Nucleus accumbens (tissue), 56 donors: Measurements from ENCODE around the gene SLC38A1.
"Not testable (repeated sequence)": the region's sequence is repeated elsewhere in the genome, so short reads cannot be mapped to it uniquely, and the experiment has no call there.

Source experiments
- DNase-seq, 56 donors: peaks; one replicate each; lab custom pipeline; 2025; lab: John Stamatoyannopoulos, UW

Gene SLC38A1

DNA sequence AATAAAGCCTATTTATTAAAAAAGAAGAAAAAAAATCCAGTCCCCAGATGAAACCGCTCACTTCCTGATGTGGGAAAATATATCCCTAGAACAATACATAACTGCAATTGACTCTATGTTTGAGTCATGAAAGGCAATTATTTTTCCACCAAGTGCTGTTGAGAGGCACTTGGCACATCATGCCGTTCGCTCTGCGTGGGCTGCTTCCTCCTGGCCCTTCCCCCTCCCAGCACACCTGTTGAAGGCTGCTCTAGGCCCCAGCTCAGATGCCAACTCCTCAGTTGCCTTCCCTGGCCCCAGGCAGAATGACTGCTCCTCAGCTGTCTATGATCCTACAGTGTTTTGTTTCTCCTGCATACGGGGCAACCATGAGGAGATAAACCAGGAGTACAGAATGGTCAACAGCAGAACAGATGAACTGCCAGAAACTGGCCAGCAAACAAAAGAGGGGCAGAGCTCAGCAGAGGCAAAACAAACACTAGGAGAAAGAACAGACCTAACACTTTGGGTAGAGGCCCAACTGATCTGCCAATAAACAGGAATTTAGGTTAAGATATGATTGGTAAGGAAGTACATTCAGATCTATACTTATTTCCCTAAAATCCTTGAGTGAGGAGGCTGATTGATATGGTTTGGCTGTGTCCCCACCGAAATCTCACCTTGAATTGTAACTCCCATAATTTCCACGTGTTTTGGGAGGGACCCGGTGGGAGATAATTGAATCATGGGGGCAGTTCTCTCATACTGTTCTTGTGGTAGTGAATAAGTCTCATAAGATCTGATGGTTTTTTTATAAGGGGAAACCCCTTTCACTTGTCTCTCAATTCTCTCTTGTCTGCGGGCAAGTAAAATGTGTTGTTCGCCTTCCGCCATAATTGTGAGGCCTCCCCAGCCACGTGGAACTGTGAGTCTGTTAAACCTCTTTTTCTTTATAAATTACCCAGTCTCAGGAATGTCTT is 58.6 kb downstream of the SLC38A1 start:
- peak in 21 of 56 donors; percentile 6 to 56 (median 14) for DNase-seq

DNA sequence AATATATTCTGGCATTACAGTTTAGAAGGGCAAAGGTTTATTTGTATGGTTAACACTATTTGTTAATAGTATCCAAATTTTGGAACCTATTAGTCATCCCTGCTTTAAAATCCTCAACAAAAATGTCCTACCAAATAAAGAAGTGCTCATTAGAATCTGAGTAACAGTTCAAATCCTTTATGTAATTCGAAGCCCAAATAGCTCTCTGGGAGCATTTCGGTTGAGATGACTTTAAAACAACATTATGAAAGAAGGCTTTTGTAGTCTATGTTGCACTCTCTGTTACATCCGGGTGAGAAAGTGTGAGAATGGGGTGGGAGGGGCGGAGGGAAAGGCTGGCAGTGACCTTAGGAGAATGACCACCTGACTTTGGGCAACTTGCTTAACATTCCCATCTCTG is 59.7 kb downstream of the SLC38A1 start:
- DNase-seq, result peak in 1 of 56 donors; percentile 23

DNA sequence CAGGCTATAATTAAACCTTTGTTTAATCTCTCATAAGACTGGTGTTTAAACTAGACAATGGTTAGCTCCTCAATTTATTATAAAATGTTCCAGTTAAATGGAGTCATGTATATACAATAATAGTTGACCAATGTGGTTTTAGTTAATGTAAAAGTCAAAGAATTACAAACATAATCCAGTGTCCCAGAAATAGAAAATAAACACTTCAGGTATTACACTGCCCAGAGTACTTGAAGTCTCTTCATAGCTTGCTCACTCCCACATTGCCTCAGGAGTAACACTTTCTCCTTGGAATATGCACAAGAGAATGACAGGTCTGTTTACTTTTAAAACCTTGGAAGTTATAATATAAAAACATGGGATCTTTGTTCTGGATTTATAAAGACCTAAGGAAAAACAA is 60.5 kb downstream of the SLC38A1 start:
- no peak for DNase-seq

DNA sequence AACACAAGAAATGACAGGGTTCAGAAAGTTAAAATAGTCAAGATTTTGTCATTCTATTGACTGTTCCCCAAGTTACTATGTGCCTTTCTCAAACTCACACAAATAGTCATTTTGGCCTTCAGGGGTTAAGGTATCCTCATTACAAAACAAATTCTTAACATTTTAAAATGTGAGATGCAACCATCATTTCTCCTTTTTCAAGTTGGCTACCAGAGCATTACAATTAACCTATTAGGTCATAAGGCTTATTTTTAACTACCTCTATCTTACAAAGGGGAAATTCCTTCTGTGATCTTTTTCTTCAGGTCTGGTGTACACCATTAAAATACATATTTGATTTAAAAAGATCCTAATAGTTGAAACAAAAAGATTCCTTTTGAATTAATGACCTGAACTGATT is 61.2 kb downstream of the SLC38A1 start:
- no peak for DNase-seq

DNA sequence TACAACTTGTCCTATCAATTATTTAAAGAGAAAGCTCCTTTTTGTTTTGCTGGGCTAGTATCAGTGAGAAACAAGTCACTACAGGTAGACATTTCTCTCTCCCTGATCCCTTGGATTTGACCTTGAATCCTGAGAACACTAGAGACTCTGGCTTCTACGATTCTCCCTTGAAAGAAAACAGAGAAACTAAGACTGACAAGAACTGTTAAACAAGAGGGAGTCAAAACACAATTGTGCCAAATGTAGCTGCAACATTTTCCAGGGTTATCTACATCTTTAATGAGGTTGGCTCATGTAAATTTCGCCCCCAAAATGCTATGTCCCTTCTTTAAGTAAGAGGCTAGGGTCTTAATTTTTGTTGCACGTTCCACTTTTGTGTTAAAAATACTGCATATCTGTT is 62.4 kb downstream of the SLC38A1 start:
- no peak for DNase-seq

DNA sequence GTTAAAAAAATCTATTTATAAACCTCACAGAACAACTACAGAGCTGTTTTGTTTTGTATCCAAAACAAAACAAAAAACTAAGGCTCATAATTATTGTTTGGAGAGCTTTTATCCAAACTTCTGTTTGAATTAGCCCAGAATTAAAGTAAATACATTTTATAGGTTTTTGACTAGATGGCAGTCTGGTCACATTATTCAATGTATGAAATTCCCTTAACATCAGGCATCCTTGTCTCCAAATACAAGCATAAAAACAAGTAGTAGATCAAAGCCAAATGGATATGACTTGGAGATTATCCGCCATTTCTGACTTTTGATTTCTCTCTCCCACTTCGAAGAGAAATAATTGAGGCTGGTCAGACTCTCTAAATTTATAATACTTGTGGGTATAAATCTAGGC is 63.5 kb downstream of the SLC38A1 start:
- no peak for DNase-seq

DNA sequence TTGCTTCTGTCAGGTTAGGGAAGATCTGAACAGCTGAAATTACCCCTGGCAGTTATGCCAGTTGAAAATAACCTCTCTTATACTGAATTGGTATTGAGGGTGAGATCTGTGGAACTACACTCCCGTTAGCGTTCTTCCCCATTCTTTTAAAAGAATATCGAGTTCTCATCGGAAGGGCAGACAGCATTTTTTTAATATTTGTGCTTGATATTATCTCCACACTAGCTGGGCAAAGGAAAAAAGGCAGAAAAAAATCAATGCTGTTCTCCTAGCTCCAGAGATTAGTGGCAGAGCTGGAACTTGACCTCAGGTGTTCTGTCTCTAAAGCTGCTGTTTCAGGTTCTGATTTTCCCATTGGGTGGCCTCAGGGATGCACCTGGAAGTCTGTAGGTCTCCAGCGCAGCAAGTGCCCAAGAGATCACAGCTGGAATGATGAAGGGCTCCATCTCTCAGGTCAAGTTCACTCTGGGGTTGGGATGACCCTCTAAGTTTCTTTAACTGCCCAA is 67.5 kb downstream of the SLC38A1 start:
- DNase-seq, result no peak

DNA sequence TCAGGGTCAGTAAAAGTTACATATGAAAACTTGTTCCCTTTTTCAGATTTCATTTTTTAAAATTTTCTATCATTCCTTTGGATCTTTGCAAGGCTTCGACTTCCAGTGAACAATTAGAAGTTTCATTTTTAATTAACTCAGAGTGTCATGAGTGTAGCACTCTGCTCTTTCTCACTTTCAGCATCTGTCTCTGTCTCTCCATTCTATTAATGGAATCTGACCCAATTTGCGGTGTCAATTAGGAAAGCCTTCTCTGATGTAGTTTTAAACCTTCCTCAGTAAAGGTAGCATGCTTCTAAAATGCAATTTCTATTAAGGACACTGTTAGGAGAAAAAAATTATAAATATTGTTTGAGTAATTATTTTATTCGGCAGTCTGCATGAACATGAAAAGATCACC is 68.3 kb downstream of the SLC38A1 start:
- no peak for DNase-seq

DNA sequence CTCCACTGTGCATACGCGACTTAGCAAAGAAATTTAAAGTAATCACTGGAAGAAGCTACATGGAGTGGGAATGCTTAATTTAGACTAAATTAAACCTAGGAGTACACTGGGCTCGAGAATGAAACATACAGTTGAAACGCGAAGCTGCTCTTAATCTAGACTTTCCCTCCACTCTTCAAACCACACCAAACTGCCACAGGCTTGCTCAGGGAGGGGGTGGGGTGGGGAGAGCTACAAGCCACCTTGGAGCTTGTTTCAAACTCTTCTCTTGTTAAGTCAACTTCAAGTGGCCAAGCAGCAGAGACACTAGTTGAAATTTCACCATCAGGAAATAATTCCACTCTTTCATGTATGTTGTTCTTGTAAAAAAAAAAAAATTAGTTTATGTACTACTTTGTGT is 69.9 kb downstream of the SLC38A1 start:
- no peak for DNase-seq

DNA sequence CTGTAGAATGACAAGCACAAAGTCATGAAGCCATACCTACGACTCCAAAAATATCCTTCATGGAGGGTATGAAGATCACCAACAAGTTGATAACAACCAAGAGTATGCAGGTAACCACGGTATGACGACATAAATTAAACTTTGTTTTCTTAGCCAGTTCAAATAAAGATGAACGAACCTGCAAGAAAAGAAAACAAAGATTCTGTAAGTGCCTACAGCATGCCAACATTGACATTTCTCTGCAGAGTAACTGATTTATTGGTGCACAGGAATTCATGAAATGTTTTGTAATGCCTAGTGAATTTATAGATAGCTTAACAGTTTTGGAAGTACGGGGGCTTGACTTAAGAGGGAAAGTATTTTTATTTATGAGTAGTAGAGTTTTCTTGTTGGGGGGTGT is 71.0 kb downstream of the SLC38A1 start:
- DNase-seq, result no peak

DNA sequence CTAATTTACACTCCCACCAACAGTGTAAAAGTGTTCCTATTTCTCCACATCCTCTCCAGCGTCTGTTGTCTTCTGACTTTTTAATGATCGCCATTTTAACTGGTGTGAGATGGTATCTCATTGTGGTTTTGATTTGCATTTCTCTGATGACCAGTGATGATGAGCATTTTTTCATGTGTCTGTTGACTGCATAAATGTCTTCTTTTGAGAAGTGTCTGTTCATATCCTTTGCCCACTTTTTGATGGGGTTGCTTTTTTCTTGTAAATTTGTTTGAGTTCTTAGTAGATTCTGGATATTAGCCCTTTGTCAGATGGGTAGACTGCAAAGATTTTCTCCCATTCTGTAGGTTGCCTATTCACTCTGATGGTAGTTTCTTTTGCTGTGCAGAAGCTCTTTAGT is 78.3 kb downstream of the SLC38A1 start:
- not testable (repeated sequence) for DNase-seq

DNA sequence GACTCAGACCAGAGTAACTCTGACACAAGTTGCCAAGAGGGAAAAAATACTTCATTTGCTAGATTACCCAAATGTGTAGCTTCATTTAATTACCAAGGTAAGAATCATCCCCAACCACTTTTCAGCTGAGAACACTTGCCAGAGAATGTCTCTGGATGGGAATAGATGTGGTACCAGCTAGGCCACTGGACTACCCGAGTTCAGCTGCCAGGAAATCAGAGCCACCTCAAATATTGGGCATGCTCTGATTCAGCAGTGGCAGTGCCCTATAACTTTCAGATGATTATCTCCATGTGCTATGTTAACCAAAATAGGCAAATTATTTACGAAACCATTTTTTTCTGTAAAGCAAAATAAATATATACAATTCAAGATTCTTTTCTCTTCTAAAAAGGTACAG is 80.7 kb downstream of the SLC38A1 start:
- no peak for DNase-seq

DNA sequence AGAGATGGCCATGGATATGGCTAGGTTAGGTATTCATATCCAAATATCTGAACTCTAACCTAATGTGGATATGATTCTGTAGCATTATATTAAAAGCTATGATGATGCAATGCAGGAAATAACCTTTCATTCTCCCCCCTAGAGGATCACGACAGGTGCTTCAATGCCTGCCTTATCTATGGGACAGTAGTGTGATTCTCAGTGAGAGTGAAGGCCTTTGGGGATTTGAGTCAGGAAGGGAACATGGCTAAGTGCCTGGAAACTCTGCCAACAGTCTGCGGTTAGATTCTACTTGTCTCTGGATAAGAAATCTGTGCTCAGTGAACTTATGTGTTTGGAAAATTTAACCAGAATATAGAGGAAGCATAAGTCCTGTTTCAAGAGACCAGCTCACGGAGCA is 81.8 kb downstream of the SLC38A1 start:
- DNase-seq, result no peak

DNA sequence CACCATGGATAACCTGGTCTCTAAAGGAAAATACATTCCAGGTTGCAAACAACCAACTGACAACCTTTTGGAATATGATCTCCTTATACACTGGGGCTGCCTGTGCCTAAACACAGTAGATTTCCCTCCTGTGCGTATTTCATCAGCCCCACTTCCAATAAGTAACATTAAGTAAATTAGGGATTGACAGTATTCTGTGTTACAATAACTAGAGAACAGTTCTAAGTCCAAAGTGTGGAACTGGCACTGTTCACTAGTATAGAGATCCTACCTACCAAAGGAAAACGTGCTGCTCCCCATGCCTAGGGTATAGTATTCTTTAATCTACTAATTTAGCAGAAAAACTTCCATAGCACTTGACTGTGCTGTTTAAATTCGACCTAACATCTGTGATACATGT is 82.8 kb downstream of the SLC38A1 start:
- no peak for DNase-seq

DNA sequence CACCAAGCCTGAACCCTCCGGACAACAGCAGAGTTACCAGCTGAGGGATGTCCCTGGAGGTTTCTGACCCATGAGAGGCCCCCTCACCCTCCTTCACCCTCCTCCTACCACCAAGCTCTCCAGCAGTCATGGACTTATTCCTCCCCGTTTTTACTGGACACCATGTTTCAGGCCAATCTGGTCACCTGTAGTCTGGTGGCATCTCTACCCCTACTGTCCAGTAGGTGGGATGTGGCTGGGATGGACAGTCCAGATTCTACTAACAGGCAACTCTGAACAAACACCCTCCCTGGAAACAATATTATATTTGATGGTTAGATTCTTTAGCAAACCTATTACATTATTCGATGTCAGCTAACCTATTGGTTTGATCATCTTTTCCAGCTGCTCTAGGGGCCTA is 83.2 kb downstream of the SLC38A1 start:
- DNase-seq, result no peak

DNA sequence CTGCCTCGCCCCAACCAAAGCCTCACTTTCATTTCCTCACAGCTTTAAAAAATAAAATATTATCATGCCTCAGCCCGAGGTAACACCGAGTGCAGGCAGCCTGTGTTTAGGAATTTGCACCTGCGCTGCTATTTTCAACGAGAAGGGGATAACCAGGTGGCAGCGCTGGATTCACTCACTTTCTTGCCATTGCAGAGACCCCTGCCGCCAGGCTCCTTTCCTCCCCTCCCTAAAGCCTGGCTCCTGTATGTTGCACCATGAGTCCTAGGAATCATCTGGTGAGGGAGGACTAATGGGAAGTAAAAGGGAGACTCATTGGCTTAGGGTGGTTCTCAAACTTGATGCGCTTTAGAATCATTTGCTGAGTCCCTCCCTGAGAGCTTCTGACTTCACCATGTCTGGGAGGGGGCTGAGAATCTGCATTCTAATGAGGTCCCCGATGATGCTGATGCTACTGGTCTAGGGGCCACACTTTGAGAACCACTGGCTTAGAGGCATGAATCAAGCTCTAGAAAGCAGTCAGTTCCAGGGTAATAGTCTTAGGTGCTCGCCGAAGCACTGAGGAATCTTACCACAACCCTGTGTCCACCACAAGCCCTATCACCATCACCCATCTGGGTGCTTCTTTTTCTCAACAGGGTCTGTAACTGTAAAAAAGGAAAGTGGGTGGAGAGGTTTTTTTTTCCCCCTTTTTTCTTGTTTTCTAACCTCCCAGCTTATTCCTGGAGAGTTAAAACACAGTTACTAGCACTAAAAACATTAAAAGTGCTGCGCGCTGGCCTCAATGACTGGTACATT is 83.8 kb downstream of the SLC38A1 start:
- DNase-seq, result no peak

DNA sequence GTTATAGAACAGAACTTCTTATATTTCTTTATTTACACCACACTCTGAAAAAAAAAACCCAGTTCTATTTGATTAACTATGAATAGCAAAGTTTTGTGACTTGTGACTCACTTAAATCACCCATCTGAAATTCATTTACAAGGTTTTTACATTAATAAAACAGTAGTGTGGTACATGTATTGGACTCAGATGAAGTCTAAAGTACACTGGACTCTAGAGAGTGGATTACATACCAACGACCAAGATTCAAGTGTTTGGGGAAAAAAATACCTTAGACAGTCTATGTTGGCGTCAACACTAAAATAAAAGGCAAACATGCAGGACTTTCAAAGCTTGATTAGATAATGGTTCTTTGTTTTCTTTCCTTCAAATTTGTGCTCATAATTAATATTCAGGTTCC is 85.7 kb downstream of the SLC38A1 start:
- no peak for DNase-seq

DNA sequence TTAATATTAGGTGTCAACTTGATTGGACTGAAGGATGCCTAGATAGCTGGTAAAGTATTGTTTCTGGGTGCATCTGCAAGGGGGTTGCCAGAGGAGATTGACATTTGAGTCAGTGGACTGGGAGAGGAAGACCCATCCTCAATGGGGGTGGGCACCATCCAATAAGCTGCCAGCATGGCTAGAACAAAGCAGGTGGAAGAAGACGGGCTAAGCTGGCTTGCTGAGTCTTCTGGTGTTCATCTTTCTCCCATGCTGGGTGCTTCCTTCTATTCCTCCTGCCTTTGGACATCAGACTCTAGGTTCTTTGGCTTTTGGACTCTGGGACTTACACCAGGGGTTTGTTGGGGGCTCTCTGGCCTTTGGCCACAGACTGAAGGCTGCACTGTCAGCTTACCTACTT is 87.4 kb downstream of the SLC38A1 start:
- DNase-seq, result no peak

DNA sequence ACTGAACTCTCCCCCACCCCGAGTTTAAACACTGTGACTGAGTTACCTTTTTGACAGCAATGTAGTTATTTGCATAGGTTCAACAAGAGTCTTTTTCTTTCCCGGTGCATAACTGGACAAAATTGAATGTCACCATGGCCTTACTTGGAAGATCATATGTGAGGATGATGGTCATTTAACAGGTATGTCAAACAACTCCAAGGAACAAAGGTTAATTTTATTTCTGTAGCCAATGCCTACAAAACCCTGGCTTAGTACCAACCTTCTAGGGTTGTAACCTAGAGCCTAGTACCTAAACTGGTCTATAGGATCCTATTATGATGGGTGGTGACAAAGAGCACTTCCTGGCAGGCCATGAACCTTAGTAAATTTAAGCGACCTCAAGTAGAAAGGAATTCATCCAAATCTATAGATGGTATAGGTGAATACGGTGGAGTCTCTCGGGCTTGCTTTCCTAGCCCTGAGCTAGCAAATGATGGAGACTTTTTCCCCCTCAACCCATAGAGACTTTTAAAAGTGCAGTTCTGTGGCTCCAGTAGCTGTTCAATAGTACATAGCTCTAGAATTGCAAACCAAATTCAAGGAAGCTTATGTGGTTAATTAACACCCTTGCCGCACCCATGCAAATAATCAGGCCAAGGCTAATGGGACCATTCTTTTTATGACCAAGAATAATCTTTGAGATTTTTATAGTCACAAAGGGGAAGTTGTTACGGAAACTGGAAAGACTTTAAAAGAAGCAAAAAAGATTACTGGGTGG is 89.0 kb downstream of the SLC38A1 start:
- no peak for DNase-seq

DNA sequence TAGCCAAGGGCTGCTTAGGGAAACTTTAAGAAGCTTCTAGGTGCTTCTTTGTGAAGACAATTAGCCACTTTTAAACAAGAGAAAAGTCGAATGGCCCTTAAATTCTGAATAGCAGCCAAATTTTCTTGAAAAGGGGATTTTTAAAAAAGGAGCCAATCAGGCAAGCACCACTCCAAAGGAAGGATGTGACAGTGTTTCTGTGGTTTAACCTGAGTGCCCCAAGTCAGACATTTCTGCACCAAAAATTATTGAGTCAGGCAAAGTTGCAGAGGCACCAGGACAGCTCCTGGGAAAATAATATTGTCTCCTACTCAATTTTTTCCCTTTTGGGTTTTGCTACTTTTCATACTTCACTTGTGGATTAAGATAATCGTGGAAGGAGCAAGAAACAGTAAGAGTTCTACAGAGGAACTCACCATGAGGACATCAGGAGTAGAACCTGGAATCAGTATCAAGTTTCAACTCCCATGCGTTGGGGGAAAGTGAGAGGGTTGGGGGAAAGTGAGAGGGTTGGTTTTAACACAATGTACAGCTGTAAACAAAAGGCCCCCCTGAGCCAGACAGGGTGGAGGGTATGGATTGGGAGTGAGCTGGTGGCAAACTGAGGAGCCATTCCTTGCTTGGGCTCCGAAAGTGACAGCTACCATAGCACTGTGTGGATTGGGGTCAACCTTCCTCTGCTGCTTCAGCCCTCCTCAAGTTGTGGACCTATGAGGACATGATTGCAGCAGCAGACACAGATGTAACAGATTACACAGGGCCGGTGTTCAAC is 90.8 kb downstream of the SLC38A1 start:
- no peak for DNase-seq
